ENCODE data around the gene GATAD2A.

Gene GATAD2A

GRCh38 chr19:19422156-19422555 lies 16.7 kb downstream of the GATAD2A start:
- no peak for DNase-seq

DNA sequence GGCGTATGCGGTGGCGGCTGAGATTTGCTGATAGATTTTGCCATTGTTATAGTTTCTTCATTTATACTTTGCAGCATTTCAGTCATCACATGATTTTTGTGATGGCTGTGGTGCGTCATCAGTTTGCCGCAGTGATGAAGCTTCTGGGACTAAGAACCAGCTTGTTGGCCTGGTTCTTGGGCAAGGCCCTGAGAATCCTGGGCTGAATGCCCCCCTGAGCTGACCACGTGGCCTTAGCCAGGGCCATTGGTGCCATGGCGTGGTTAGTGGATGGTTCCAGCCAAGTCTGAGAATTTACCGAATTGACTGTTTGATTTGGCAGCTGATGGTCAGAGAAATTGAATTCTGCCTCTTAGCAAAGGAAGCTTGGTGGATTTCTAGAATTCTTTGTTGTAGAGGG lies 17.8 kb downstream of the GATAD2A start:
- no peak for DNase-seq

- DNase-seq: no peak
Measured at GRCh38 chr19:19425170-19425875, 19.8 kb downstream of the GATAD2A start.

- no peak for DNase-seq
Measured at GRCh38 chr19:19426216-19426615, 20.7 kb downstream of the GATAD2A start.

DNA sequence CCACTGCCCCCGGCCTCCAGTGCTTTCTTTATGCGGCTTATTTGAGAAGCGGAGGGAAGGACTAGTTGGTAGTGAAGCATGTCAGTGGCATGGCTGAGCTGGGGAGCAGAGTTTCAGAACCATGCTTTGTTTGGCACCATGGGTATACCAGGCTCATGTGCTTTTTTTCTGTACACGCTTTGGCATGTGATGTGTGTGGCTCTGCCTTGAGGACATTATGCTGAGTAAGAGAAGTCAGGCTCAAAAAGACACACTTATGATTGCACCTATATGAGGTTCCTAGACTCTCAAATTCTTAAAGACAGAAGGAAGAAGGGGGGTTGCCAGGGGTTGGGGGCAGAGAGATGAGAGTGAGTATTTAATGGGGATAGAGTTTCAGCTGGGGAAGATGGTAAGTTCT lies 21.3 kb downstream of the GATAD2A start:
- DNase-seq: no peak

DNA sequence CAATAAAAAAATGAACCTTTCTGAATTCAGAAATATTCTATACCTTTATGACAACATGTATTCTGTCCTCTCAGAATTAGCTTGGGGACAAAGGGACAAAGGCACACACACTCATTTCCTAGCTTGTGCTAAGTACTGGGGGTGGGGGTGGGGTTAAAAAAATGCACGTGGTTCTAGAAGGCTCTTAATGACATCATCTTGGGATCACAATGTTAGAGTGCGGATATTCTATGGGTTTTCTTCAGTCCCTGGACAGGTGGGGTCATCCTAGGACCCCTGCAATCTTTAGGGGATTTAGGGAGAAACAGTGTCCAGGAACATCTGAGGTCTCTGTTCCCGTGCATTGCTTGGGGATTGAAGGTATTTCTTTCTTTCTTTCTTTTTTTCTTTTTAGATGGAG lies 21.8 kb downstream of the GATAD2A start:
- DNase-seq: no peak

DNA sequence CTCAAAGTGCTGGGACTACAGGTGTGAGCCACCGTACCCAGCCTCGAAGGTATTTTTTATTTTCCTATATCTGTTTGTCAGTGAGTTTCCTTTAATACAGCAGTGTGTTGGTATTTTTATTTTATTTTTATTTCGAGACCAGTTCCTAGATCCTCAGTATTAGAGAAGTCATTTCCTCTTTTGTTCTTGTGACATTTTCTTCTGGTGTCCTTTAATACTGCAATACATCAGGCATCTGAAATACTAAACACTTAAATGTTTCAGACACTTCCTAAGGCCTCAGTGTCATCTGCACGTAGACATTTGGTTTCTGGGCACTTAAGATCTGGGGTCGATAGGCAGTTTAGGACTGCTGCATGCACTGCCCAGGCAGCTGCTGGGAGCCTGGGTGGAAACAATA lies 22.5 kb downstream of the GATAD2A start:
- DNase-seq: no peak

DNA sequence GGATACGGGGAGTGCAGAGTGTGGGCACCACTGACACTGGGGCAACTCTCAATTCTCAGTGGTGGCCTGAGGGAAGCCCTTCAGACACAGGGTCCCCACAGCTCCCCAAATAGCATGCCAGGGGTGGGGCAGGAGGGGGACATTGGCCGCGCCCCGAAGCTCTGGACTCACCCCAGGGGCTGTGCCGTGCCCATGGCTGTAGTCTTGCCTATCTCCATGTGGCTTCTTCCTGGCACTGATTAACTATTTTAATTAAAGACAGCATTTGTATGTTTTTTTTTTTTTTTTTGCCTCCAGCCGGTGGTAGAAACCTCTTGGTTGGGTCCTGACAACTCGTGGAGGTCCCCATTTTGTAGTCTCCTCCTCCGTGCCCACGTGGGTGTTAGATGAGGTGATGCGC lies 23.3 kb downstream of the GATAD2A start:
- no peak for DNase-seq

- DNase-seq: no peak
Measured at GRCh38 chr19:19429361-19429760, 23.9 kb downstream of the GATAD2A start.

DNA sequence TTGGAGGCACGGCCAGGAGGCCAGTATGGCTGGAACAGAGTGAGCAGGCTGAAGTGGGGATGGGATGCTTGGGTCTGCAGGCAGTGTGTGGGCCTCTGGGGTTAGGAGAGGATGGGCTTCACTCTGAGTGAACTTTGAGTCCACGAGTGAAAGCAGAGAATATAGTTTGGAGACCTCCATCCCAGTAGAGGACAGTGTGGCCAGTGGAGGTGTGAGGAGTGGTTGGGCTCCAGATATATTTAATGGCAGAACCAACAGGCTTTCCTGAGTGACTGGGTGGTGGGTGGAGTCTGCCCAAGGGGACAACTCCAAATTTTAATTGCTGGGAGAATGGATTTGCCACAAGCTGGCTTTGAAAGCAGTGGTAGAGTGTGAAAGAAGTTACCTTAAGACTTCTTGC lies 27.3 kb downstream of the GATAD2A start:
- DNase-seq: no peak

GRCh38 chr19:19433666-19434213 lies 28.3 kb downstream of the GATAD2A start:
- no peak for DNase-seq

DNA sequence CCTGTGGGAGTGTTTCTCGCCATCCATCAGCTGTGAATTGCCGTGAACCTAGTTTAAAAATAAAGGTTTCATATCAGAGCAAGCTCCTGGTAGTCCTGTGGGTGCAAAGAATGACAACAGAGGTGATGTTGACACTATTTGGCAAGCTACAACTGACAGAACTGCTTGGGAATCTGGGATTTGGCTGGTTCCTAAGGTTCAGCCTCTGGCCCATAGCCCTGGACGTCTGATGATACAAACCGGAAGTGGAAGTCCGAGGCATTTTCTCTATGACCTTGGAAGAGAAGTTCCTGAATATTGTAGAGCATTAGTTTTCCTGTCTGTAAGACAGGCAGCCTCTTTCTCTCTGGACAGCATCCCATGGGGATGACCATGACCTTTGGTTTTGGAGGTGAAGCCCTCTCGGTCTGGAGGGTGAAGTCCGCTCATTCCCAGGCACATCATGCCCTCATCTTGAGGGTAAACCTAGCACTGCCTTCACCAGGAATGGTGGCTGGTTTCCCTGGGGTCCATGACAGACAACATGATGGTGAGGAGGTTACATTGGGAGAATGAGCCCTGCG lies 29.1 kb downstream of the GATAD2A start:
- no peak for DNase-seq

DNA sequence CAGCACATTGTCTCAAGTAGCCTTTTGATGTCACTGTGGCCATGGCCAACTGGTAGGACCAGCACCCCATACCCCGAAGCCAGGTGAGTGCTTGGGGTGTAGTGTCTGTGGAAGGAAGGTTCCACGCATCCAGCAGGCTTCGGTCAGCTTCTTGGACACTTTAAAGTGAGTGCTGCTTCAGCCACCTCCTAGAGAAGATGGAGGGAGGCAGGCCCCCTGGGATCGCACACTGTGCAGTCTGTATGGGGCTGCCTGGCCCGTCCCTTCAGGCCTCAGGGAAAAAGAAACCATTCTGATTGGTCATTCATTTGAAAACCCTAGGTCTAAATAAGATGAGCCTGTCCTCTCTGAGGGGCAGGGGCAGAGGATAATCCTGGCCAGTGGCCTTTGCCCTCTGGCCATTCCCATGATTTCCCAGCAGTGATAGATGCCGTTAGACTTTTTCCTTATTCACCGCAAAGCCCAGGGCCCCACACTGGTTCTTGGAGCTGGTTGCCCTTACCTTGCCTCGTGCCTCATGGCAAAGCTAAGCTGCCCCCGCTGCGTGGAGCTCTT lies 30.7 kb downstream of the GATAD2A start:
- DNase-seq: no peak

- DNase-seq: no peak
Measured at GRCh38 chr19:19438366-19439175, 33.1 kb downstream of the GATAD2A start.

- DNase-seq: no peak
Measured at GRCh38 chr19:19439176-19439482, 33.7 kb downstream of the GATAD2A start.

DNA sequence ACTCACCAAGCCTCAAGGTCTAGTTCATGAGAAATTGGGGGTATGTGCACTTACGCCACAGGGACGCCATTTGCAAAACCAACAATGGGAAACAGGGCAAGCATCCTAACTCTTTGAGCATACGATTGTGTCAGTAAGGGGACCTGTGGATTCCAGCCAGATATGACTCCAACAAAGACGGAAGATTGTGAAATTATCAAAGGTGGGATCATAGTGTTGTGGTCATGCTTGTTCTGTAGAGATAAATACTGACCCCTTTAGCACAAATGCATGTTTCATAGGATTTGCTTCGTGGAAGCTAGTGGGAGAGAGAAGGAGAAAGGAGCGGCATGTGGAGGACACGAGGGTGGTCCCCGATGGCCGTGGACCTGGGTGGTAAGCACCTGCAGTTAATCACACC lies 37.8 kb downstream of the GATAD2A start:
- no peak for DNase-seq

DNA sequence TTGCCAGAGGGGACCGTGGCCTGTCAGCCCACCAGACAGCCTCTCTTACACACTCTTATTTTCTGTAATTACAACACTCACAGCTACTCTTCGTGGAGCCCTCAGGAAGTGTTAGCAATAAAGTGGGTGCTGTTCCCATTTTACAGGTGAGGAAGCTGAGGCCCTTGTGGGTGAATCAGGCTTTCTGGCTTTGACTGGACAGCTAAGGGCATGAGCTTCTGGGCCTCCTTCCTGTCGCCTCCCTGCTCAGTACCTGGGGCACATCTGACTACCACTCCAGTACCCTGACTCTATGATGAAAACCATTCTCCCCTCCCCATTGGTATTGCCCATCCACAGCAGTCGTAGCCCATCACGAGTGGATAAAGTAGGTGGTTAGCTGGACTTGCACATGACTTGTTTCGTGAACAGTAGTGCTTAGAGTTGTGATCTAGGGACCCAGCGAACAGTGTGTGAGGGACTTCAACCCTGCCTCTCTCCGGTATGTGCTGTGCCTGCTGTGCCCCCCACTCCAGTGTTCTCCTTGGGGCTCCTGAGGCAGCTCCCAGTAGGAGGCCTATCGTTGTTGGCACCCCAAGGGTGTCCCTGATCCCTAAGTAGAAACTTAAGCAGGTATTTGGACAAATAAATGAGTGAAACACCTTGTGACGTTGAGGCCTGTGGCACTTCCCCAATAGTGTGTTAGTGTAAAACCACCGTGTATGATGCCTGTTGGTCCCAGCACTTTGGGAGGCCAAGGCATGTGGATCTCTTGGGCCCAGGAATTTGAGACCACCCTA lies 38.6 kb downstream of the GATAD2A start:
- DNase-seq: no peak

DNA sequence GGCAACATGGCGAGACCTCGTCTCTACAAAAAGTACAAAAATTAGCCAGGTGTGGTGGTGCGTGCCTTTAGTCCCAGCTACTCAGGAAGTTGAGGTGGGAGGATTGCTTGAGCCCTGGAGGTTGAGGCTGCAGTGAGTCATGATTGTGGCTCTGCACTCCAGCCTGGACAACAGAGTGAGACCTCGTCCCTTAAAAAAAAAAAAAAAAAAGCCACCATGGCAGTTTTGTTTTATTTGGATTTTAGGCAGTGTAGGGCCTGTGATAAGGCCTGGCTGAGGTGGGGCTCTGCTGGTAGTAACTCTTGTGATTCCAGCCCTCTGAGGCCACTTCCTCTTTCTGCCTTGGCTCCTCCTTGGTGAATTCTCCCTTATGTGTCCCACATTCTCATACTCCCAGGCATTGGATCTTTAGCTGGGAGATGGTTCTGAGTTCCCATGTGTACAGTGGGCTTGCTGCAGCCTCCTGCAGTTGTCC lies 39.2 kb downstream of the GATAD2A start:
- no peak for DNase-seq

GRCh38 chr19:19445288-19445687 lies 39.8 kb downstream of the GATAD2A start:
- no peak for DNase-seq

GRCh38 chr19:19445911-19446361 lies 40.5 kb downstream of the GATAD2A start:
- no peak for DNase-seq

DNA sequence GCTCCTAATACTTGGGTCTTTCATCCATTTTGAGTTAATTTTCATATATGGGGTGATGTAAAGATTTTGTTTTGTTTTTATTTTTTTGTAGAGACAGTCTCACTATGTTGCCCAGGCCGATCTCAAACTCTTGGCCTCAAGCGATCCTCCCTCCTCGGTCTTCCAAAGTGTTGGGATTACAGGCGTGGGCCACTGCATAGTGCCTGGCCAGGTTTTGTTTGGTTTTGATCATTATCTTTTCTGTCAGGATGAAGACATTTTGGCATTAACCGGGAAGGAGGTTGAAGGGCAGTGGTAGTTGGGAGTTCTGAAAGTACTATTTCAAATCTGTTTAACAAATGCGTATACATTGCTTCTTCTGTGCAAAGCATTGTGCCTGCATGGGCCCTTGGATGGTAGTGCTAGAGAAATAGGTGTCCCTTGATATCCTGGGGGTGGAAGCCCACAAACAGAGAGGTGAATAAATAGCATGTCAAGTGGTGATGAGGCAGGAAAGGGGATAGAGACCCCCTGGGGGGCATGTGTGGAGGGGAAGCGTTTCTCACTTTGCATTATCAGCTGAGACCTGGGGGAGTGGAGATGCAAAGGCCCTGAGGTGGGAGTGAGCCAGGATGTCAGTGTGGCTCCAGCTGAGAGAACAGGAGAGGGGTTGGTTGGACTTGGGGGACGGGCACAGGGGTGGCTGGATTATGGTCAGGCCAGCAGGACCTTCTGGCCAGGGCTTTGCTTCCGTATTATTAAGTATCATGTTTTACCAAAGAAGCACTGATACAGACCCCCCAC lies 41.4 kb downstream of the GATAD2A start:
- no peak for DNase-seq

Data from GOT3 (cell line).